Hepatocyte (in vitro differentiated cells): ENCODE measurements around the gene RNF121. TPM values are rescaled to one million over a fixed set of nuclear protein-coding genes. Genes with fewer than 3 reads are reported as not detected.

Experiments
- DNase-seq: peaks from one replicate; pipeline ENCODE4 v3.0.0-alpha.2; 2016; ENCODE audit warnings: low spot score
- H2AFZ ChIP-seq: fragments of 200-600 bp; sonication (generic); 2 replicates; pipeline ENCODE4 v1.6.0; 2016; ENCODE audit warnings: antibody characterized with exemption, mild to moderate bottlenecking
- H3K27ac ChIP-seq: fragments of 200-600 bp; sonication (generic); 2 replicates; pipeline ENCODE4 v1.5.1; 2016; ENCODE audit warnings: mild to moderate bottlenecking
- H3K27me3 ChIP-seq: fragments of 200-600 bp; sonication (generic); 2 replicates; pipeline ENCODE4 v1.6.1; 2016
- H3K36me3 ChIP-seq: fragments of 200-600 bp; sonication (generic); replicated peaks from 2 replicates; pipeline ENCODE4 v1.5.1; 2016; ENCODE audit warnings: low read depth; ENCODE audit not compliant: insufficient read depth
- H3K4me1 ChIP-seq: fragments of 200-600 bp; sonication (generic); 2 replicates; pipeline ENCODE4 v1.5.1; 2016; ENCODE audit warnings: mild to moderate bottlenecking, moderate library complexity; ENCODE audit not compliant: insufficient read depth
- H3K4me2 ChIP-seq: fragments of 200-600 bp; sonication (generic); 2 replicates; pipeline ENCODE4 v1.6.0; 2016
- H3K4me3 ChIP-seq: fragments of 200-600 bp; sonication (generic); 2 replicates; pipeline ENCODE4 v1.5.1; 2016; ENCODE audit warnings: mild to moderate bottlenecking
- H3K79me2 ChIP-seq: fragments of 200-600 bp; sonication (generic); 2 replicates; pipeline ENCODE4 v1.6.0; 2017; ENCODE audit warnings: mild to moderate bottlenecking
- H3K9me2 ChIP-seq: fragments of 200-600 bp; sonication (generic); replicated peaks from 2 replicates; pipeline ENCODE4 v1.6.0; 2017; ENCODE audit warnings: mild to moderate bottlenecking; ENCODE audit not compliant: insufficient read depth
- H3K9me3 ChIP-seq: fragments of 200-600 bp; sonication (generic); 2 replicates; pipeline ENCODE4 v1.5.1; 2016; ENCODE audit warnings: low read depth, mild to moderate bottlenecking
- H4K20me1 ChIP-seq: fragments of 200-600 bp; sonication (generic); 2 replicates; pipeline ENCODE4 v1.6.0; 2016; ENCODE audit warnings: mild to moderate bottlenecking; ENCODE audit not compliant: insufficient read depth, poor library complexity, severe bottlenecking
- EZH2 ChIP-seq: fragments of 200-600 bp; sonication (generic); IDR thresholded peaks from 2 replicates; pipeline ENCODE4 v1.6.1; 2016; ENCODE audit warnings: antibody characterized with exemption, mild to moderate bottlenecking, borderline replicate concordance
- EZH2phosphoT487 ChIP-seq: fragments of 200-600 bp; sonication (generic); IDR thresholded peaks from one replicate; pipeline ENCODE4 v1.6.1; 2018; ENCODE audit warnings: antibody characterized with exemption, mild to moderate bottlenecking, low read depth, moderate library complexity; ENCODE audit not compliant: unreplicated experiment, severe bottlenecking
- WGBS: methylation state at CpG from one replicate; pipeline ENCODE4 v1.1.6; 2016; ENCODE audit warnings: low lambda C conversion rate; ENCODE audit errors: missing lambda C conversion rate; 5-methylcytosine and 5-hydroxymethylcytosine counted together
- polyA plus RNA-seq: library from polyadenylated mRNA; unstranded; fragments of >200 nt; fragmentation: Nextera tagmentation; extraction: Ambion mirVana; gene quantifications from 2 replicates; pipeline ENCODE4 v1.2.1, GENCODE V29; 2016
- total RNA-seq: library from RNA; depleted of rRNA; stranded (reverse); fragments of >200 nt; gene quantifications from 2 replicates; pipeline ENCODE4 v1.2.3, GENCODE V29; 2014
- TF ChIP-seq, protein P1 (sequence below): fragments of 200-600 bp; sonication (generic); IDR thresholded peaks from 2 replicates; pipeline ENCODE4 v1.5.1; 2016; ENCODE audit warnings: antibody characterized with exemption, mild to moderate bottlenecking; ENCODE audit not compliant: poor library complexity

Gene RNF121
- total and polyA plus RNA-seq, 2 experiments from 2014 or later = 26.5 to 29.4 TPM

DNA sequence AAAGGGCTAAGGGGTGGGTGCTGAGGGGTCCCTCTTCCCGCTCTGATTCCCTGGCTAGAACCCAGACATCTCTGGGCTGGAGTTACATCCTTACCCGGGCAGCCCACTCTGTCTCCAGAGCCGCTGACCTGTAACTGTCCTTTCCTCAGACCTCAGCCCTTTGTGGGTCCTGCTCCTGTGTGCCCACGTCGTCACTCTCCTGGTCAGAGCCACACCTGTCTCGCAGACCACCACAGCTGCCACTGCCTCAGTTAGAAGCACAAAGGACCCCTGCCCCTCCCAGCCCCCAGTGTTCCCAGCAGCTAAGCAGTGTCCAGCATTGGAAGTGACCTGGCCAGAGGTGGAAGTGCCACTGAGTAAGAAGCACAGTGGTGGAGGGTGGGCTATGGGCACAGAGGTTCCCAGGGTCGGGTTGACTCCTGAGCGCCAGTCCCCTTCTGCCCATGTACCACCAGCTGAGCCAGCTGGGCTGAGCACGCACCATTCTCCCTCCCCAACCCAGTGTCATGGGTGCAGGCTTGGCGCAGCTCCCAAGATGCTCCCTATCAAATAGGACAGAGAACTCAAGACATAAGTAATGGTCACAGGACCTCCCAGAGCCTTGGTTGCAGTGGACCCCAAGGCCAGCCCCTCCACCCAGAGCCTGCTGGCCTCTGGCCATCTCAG lies 71.5 kb downstream of the RNF121 start:
- Histone ChIP-seq H3K36me3 (no peaks in the 10 kb centered on the region), H3K4me1 (no peaks in the 10 kb centered on the region), H3K27me3 (no peaks in the 10 kb centered on the region), H3K27ac (no peak overlapping the region), H4K20me1 (peaks cover under 1% of the 10 kb centered on the region), H2AFZ (no peak overlapping the region), H3K4me3 (no peak overlapping the region), H3K9me3 (no peaks in the 10 kb centered on the region), H3K79me2 (no peaks in the 10 kb centered on the region), H3K9me2 (no peaks in the 10 kb centered on the region), H3K4me2 (no peak overlapping the region)
- TF ChIP-seq, protein P1, sequence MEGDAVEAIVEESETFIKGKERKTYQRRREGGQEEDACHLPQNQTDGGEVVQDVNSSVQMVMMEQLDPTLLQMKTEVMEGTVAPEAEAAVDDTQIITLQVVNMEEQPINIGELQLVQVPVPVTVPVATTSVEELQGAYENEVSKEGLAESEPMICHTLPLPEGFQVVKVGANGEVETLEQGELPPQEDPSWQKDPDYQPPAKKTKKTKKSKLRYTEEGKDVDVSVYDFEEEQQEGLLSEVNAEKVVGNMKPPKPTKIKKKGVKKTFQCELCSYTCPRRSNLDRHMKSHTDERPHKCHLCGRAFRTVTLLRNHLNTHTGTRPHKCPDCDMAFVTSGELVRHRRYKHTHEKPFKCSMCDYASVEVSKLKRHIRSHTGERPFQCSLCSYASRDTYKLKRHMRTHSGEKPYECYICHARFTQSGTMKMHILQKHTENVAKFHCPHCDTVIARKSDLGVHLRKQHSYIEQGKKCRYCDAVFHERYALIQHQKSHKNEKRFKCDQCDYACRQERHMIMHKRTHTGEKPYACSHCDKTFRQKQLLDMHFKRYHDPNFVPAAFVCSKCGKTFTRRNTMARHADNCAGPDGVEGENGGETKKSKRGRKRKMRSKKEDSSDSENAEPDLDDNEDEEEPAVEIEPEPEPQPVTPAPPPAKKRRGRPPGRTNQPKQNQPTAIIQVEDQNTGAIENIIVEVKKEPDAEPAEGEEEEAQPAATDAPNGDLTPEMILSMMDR = no peak
- no peak for TF ChIP-seq EZH2phosphoT487
- no peak for TF ChIP-seq EZH2
- over 99% methylated on average over 10 of the region's 10 CpGs for WGBS
- DNase-seq = no peak

DNA sequence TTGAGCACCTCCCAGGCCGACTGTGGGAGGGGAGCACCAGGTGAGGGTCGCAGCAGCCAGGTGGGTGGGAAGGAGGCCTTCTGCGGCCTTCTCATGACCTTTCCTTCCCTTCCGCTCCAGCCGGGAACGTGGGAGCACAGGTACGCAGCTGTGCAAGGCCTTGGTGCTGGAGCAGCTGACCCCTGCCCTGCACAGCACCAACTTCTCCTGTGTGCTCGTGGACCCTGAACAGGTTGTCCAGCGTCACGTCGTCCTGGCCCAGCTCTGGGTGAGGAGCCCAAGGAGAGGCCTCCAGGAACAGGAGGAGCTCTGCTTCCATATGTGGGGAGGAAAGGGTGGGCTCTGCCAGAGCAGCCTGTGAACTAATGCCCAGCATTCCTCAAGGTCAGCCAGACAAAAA lies 72.4 kb downstream of the RNF121 start:
- H3K27me3 ChIP-seq = no peaks in the 10 kb centered on the region
- H3K9me2 ChIP-seq = no peaks in the 10 kb centered on the region
- H3K4me3 ChIP-seq = no peak overlapping the region
- no peaks in the 10 kb centered on the region for H3K79me2 ChIP-seq
- no peak overlapping the region for H2AFZ ChIP-seq
- no peaks in the 10 kb centered on the region for H3K4me1 ChIP-seq
- no peak for DNase-seq
- 85% methylated on average over 11 of the region's 11 CpGs for WGBS
- H3K4me2 ChIP-seq = no peak overlapping the region
- no peak for TF ChIP-seq EZH2phosphoT487
- no peak for TF ChIP-seq EZH2
- TF ChIP-seq, protein P1 = no peak
- no peaks in the 10 kb centered on the region for H3K36me3 ChIP-seq
- no peak overlapping the region for H3K27ac ChIP-seq
- no peaks in the 10 kb centered on the region for H3K9me3 ChIP-seq
- H4K20me1 ChIP-seq = peaks cover 3% of the 10 kb centered on the region

DNA sequence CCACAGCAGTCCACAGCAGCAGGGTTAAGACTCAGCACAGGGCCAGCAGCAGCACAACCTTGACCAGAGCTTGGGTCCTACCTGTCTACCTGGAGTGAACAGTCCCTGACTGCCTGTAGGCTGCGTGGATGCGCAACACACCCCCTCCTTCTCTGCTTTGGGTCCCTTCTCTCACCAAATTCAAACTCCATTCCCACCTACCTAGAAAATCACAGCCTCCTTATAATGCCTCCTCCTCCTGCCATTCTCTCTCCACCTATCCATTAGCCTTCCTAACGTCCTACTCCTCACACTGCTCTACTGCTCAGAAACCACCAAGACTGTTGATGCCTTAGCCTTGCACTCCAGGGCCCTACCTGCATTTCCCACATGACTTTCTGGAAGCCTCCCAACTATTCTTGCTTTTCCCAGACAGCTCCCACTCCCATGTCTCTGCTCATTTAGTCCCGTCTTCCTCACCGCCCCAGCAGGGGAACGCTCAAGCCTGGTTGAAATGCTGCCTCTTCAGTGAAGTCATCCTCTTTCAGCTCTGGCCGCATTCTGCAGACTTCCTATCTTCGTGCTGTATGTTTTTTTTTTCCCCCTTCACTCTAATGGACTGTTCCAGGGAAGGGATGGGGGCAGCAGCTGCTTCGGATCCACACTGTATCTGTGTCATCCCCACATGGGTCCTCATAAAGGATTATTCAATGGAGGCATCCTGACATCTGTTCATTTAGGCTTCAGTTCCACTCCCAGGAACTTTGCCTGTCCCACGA lies 73.2 kb downstream of the RNF121 start:
- H3K4me2 ChIP-seq = no peak overlapping the region
- H3K36me3 ChIP-seq = no peaks in the 10 kb centered on the region
- no peaks in the 10 kb centered on the region for H3K9me2 ChIP-seq
- H4K20me1 ChIP-seq = peaks cover 3% of the 10 kb centered on the region
- H3K4me1 ChIP-seq = no peaks in the 10 kb centered on the region
- no peaks in the 10 kb centered on the region for H3K27me3 ChIP-seq
- WGBS = 69% methylated on average over 10 of the region's 10 CpGs
- H3K27ac ChIP-seq = no peak overlapping the region
- no peaks in the 10 kb centered on the region for H3K79me2 ChIP-seq
- no peaks in the 10 kb centered on the region for H3K9me3 ChIP-seq
- H3K4me3 ChIP-seq = no peak overlapping the region
- DNase-seq = no peak
- no peak overlapping the region for H2AFZ ChIP-seq
- TF ChIP-seq, protein P1 = no peak
- no peak for TF ChIP-seq EZH2
